GM18519 (cell line): ENCODE data around the gene KCNK15.

Experiments used
- ATAC-seq: cut with Tn5 transposase; IDR thresholded peaks from one replicate; pipeline ENCODE4 v1.9.1; 2021; ENCODE audit warnings: mild to moderate bottlenecking, moderate library complexity; ENCODE audit not compliant: unreplicated experiment, low FRiP score

The KCNK15 gene

DNA sequence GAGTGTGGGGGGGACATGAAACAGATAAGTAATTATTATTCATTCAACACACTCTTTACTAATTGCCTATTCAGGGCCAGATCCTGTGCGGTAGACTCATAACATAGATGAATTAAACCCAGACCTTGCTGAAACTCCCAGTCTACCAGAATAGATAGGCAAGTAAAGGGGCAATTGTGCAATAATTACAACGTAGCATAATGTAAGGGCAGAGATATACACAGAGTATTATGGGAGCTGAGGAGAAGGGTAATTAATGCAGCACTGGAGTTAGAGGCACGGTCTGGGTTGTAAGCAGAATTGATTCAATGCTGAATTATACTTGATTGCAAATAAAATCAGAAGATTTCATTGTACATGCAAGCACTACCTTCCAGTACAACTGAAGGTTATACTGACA lies 35.5 kb downstream of the KCNK15 start:
- no peak for ATAC-seq

DNA sequence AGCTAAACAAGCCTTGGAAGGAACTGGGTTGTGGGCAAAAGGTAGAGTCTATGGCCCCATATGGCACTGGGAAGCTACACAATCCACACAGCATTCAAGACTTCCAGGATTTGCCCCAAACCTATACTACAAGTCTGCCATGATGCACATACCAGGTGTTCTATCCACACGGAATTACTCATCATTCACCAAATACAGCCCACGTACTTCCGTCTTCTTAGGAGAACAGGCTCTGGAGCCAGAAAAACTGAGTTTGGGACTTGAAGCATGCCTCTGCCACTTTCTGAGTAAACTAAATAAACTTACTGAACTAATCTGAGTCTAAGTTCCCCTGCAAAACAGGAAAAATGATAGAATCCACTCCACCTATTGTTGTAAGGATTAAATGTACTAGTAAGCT lies 36.1 kb downstream of the KCNK15 start:
- no peak for ATAC-seq

DNA sequence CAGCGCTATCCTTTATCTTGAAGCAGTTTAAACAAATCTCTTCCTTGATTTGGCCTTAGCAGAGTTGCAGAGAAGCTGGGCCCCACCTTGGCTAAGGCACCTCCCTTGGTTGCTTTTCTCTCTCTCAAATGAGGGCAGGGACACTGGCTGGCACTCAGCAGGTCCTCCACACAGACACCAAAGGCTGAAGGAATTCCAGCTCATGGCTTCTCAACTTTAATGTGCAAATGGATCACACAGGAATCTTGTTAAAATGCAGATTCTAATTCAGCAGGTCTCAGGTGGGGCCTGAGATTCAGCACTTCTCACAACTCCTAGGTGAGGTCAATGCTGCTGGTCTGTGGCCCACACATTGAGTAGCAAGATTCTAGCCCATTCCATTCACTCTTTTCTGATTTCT lies 39.0 kb downstream of the KCNK15 start:
- ATAC-seq: no peak

DNA sequence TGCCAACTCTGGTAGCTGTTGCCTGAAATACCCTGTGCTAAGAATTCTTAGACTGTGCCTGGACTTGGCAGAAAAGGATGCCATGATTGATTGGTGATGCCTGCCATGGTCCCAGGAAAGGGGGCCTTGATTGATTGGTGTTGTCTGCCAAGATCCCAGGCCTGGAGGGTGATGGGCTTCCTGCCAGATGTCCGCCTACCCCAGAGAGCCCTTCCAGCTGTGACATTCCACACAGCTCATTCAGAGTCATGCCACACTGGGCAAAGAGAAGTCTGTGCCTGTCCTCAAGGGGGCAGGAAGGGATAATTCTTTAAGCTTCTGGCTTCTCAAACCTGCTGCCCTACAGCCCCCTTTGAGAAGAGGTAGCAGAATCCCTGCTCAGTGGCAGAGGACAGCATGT lies 40.1 kb downstream of the KCNK15 start:
- ATAC-seq: no peak

DNA sequence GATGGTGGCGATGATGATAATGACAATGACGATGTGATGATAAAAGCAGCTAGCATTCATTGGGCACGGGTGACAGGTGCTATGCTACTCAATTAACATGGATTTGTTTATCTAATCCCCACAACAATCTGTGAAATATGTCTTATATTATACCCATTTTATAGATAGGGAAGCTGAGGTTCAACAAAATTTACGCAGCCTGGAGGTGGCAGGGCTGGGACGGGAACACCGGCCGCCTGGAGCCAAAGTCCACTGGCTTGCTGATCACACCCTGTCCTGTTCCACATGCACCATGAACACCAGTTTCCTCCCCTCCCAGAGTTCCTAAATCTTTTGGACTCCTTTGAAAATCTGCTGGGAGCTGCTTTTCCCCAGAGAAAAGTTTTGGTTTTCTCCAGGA lies 41.6 kb downstream of the KCNK15 start:
- no peak for ATAC-seq

DNA sequence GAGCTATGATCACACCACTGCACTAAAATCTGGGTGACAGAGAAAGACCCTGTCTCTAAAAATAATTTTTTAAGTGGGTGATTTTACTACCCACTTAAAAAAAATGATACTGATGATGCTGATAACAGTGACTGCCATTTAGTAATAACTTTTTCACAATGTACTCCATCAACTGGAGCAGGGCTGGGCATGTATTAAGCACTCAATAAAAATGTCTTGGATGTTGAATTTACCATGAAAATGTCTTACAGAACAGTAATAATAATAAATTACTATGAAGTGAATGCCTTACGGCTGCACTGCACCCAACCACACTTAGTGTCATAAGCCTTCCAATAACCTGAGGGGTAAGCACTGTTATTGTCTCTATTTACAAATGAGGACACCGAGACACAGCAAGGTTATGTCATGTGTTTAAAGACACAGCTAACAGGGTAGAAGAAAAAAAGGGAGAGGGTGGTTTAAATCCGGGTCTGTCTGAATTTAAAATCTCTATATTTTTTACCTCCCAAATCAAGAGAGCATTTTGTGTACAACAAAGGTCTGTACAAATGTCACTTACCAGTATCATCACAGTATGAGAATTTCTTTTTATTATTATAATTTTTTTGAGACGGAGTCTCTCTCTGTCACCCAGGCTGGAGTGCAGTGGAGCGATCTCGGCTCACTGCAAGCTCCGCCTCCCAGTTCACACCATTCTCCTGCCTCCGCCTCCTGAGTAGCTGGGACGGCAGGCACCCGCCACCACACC lies 43.2 kb downstream of the KCNK15 start:
- ATAC-seq: no peak

DNA sequence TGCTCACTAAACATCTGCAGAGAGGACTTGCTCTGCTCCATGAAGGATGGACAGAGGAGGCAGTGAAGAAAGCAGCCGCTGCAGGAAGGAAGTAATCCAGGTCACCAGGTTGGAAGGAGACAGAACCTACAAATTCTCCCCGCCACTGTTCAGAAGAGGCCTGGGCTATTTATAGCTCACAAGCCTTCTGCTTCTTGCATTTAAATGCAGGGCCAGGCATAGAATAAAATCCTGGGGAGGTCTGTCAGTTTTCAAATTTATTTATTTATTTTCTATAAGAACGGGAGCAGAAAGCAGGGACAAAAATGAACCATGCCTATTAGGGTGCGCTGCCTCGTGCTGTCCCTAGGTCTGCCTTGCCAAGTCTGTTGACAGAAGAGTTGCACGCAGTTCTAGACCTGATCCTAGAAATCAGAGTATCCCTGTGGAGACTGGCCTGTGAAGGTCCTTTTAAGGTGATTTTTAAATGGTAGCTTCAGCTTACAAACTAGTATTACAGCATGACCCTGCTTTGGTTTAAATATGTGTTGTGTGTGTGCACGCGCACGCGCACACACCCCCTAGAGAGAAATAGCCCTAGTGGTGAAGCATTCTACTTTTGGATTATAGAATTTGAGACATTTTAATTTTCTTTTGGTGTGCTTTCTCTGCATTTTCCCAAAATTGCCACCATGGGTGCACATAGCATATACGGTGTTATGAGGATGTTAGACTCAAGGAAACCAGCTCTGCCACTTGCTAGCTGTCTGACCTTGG lies 45.2 kb downstream of the KCNK15 start:
- no peak for ATAC-seq

GRCh38 chr20:44792796-44793195 lies 47.1 kb downstream of the KCNK15 start:
- ATAC-seq: no peak

GRCh38 chr20:44795836-44796235 lies 50.2 kb downstream of the KCNK15 start:
- ATAC-seq: no peak

DNA sequence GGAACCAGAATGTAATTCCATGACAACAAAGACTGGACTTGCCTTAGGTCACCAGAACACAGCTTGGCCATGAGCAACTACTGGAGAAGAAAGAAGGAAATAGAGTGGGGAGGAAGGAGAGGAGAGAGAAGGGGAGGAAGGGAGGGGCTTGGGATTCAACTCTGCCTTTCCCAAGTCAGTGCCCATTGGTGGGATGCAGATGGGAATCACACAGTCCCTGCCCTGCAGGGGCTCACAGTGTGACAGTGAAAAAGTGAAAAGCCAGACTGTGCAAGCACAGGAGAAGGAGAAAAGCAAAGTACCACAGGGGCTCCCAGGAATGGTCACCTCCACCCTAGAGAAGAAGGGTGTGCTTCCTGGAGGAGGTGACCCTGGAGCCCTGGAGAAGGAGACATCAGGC lies 50.6 kb downstream of the KCNK15 start:
- ATAC-seq: no peak

DNA sequence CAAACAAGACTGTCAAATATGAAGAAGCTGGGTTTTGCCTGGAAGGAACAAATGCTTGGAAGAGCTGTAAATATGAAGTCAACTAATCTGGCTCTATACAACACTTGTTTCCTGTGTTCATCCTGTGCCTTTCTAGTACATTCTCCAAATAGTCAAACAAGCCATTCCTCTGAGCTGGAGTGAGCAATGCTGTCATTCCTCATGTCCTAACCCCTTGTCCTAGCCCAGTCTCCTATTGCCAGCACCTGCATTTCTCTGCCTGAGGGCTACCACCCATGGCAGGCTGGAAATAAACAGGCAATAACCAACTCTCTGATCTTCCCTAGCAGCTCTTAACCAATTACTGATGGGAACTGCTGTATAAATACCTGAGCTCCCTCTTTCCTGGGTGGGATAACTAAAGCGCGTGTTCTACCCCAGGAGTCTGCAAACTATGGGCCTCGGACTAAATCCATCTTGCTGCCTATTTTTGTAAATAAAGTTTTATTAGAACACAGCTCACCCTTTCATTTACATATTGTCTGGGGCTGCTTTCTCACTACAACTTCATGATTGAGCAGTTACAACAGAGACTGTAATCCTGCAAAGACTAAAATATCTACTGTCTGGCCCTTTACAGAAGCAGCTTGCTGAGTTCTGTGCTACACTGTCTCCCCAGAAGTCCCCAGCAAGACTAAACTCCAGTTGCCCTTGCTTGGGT lies 51.2 kb downstream of the KCNK15 start:
- no peak for ATAC-seq

- ATAC-seq: no peak
These were observed 54.0 kb downstream of the KCNK15 start for GRCh38 chr20:44799691-44800090.

DNA sequence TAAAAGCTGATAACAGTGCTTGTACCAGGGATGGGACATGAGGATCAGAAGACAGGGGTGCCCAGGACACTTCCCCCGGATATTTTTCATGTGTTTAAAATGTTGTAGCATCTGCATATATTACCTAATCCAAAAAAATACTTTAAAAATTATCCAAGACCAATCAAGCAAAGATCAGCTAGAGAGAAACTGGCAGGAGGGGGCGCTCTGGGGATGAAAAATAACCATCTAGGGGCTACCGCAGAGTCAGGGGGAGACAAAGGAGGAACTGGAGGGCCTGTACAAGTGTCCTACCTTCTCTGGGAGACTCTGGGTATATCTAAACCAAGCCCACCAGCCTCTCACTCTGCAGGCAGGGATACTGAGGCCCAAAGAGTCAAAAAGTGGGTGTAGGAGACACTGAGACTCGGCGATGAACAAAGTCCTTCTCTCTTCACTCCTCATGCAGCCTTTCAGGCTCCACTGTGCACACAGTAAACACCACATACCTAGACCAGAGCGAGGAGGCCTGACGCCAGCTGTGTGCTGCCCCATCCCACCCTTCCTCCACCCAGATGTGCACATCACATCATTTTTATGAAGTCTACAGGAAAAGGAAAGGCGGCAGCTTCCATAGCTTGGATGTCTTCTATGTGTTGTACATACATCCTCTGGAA lies 54.9 kb downstream of the KCNK15 start:
- no peak for ATAC-seq
